Right lobe of liver (tissue), 6 donors: ENCODE data around the gene MNT. TPM values are rescaled to one million over a fixed set of nuclear protein-coding genes. Genes with fewer than 3 reads are reported as not detected.

Source experiments
- ATAC-seq, 4 donors: fragments of 200-7000 bp; cut with Tn5 transposase; one replicate each; pipeline ENCODE4 v1.9.1; 2020; ENCODE audit warnings: mild to moderate bottlenecking in 4 of 4, moderate library complexity in 4 of 4
- DNase-seq, 3 donors: peaks; one replicate each; pipeline ENCODE4 v3.0.0-alpha.2; 2020
- H3K27ac ChIP-seq, 3 donors: fragments of 200-600 bp; one replicate each; pipeline ENCODE4 v1.8.0; 2022
- H3K27me3 ChIP-seq, 2 donors: fragments of 200-600 bp; one replicate each; pipeline ENCODE4 v1.8.0; 2022
- H3K36me3 ChIP-seq, 4 donors: fragments of 200-600 bp; sonication (generic) in 1 of 4; one replicate each; pipeline versions ENCODE4 v1.5.1 to v1.8.0; 2017 to 2022; ENCODE audit warnings: control low read depth in 1 of 4
- H3K4me1 ChIP-seq, 4 donors: fragments of 200-600 bp; sonication (generic) in 1 of 4; one replicate each; pipeline versions ENCODE4 v1.5.1 to v1.8.0; 2017 to 2022; ENCODE audit warnings: control low read depth in 1 of 4
- H3K4me3 ChIP-seq, 3 donors: fragments of 200-600 bp; one replicate each; pipeline ENCODE4 v1.8.0; 2022
- H3K9me3 ChIP-seq, 4 donors: fragments of 200-600 bp; sonication (generic) in 1 of 4; one replicate each; pipeline versions ENCODE4 v1.5.1 to v1.8.0; 2017 to 2022; ENCODE audit warnings: control low read depth in 1 of 4
- POLR2A ChIP-seq: fragments of 450-650 bp; IDR thresholded peaks from one replicate; pipeline ENCODE4 v1.6.1; 2017; ENCODE audit warnings: antibody characterized with exemption, mild to moderate bottlenecking
- WGBS: methylation state at CpG from one replicate; pipeline ENCODE4 v1.1.6; 2018; ENCODE audit warnings: low coverage, low lambda C conversion rate; ENCODE audit not compliant: insufficient coverage; ENCODE audit errors: missing lambda C conversion rate; 5-methylcytosine and 5-hydroxymethylcytosine counted together
- intact Hi-C, 2 donors: fragments of 100-400 bp; cut with DNase I; formaldehyde crosslinking; loops; one replicate each; pipeline versions ENCODE4 v1.11.2 to v1.14.1; 2022
- total RNA-seq, 6 experiments: library from RNA; depleted of rRNA in 2 of 6; stranded (reverse); fragments of >200 nt in 2 of 6; fragmentation: NEBNext Ultra II Directional in 3 of 6; extraction: Animal tissue kit (Norgen Biotek cat#: 25700) in 3 of 6; gene quantifications; one replicate each; pipeline versions ENCODE4 v1.1.0 to v1.2.4, GENCODE V29; 2016 to 2023
- TF ChIP-seq, protein P1 (sequence below), 4 donors: fragments of 200-600 bp in 3 of 4; fragments of 450-650 bp in 1 of 4; IDR thresholded peaks; one replicate each; pipeline versions ENCODE4 v1.5.1 to v1.8.0; 2016 to 2022; ENCODE audit warnings: antibody characterized with exemption in 4 of 4, mild to moderate bottlenecking in 2 of 4
- donor health status: DM: no; HTN: yes; CAD: no.
- donor health status: DM: no; HTN: no; CAD: no.
- donor health status: DM: no; HTN: no; CAD: no.
- donor health status: DM: no; HTN: yes; CAD: no.
- donor health status: DM: no; HTN: yes; CAD: no.

The MNT gene
- total RNA-seq, 6 experiments from 2014 or later: 3.3 to 12.6 (median 7.0) TPM

- intact Hi-C loops: no loop called here
- H3K4me1 ChIP-seq: no peaks in the 10 kb centered on the region
- H3K9me3 ChIP-seq: no peaks in the 10 kb centered on the region
- TF ChIP-seq POLR2A: no peak
- TF ChIP-seq, protein P1, sequence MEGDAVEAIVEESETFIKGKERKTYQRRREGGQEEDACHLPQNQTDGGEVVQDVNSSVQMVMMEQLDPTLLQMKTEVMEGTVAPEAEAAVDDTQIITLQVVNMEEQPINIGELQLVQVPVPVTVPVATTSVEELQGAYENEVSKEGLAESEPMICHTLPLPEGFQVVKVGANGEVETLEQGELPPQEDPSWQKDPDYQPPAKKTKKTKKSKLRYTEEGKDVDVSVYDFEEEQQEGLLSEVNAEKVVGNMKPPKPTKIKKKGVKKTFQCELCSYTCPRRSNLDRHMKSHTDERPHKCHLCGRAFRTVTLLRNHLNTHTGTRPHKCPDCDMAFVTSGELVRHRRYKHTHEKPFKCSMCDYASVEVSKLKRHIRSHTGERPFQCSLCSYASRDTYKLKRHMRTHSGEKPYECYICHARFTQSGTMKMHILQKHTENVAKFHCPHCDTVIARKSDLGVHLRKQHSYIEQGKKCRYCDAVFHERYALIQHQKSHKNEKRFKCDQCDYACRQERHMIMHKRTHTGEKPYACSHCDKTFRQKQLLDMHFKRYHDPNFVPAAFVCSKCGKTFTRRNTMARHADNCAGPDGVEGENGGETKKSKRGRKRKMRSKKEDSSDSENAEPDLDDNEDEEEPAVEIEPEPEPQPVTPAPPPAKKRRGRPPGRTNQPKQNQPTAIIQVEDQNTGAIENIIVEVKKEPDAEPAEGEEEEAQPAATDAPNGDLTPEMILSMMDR (IDR thresholded peaks at IDR 0.05): no peak
- H3K27ac ChIP-seq: no peak overlapping the region
- 100% methylated on average over 7 of the region's 16 CpGs for WGBS
- H3K4me3 ChIP-seq: no peak overlapping the region
- peaks cover 0 to 2% (median 0%) of the 10 kb centered on the region in 4 donors for H3K36me3 ChIP-seq
- ATAC-seq (no peak), DNase-seq (no peak)
- H3K27me3 ChIP-seq: no peaks in the 10 kb centered on the region
Measured at GRCh38 chr17:2372681-2373080, 28.2 kb downstream of the MNT start.

DNA sequence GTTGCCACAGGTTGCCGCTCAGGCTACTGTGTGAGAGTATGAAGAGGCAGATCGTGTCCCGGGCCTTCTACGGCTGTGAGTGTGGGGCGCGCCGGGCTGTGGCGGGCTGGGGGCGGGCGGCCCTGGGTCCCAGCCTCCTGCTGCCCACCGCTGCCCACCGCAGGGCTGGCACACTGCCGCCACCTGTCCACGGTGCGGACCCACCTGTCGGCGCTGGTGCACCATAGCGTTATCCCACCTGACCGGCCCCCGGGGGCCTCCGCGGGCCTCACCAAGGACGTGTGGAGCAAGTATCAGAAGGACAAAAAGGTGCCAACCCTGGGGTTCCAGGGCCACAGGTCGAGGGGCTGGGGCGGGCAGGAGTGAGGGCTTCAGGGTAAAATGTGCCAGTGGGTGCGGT lies 28.7 kb downstream of the MNT start:
- intact Hi-C loops: no loop called here
- Histone ChIP-seq H3K27me3 (no peaks in the 10 kb centered on the region), H3K4me3 (no peak overlapping the region), H3K36me3 (peaks cover 0 to 2% (median 0%) of the 10 kb centered on the region in 4 donors), H3K9me3 (no peaks in the 10 kb centered on the region), H3K27ac (no peak overlapping the region), H3K4me1 (no peaks in the 10 kb centered on the region)
- 96% methylated on average over 13 of the region's 26 CpGs for WGBS
- no peak for DNase-seq
- TF ChIP-seq, protein P1 (IDR thresholded peaks at IDR 0.05): no peak
- no peak for TF ChIP-seq POLR2A
- ATAC-seq: no peak

GRCh38 chr17:2371183-2372130 lies 29.4 kb downstream of the MNT start:
- ATAC-seq (no peak), DNase-seq (no peak)
- Histone ChIP-seq H3K9me3 (no peaks in the 10 kb centered on the region), H3K27me3 (no peaks in the 10 kb centered on the region), H3K4me1 (no peaks in the 10 kb centered on the region), H3K36me3 (no peaks in the 10 kb centered on the region), H3K27ac (no peak overlapping the region), H3K4me3 (no peak overlapping the region)
- no peak for TF ChIP-seq POLR2A
- TF ChIP-seq, protein P1 (IDR thresholded peaks at IDR 0.05): no peak
- intact Hi-C loops: no loop called here
- 90% methylated on average over 4 of the region's 30 CpGs for WGBS

DNA sequence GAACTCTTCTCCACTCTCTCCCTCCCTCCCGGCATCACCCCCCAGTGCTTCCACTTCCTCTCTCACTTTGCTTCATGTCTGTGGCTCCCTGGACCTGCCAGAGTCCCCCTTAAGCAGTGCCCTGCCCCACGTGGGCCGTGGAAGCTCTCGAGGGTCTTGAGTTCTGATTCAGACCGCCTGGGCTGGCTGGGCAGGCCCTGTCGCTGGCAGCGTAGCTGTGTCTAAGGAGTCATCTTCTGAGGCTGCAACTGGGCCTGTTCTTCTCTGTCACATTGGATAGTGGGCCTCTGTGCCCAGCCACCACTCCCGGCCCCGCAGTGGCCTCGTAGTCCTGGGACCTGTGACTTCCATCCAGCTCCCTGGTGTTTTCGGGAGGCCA lies 30.7 kb downstream of the MNT start:
- Histone ChIP-seq H3K9me3 (no peaks in the 10 kb centered on the region), H3K4me1 (no peaks in the 10 kb centered on the region), H3K36me3 (no peaks in the 10 kb centered on the region), H3K27ac (no peak overlapping the region), H3K27me3 (no peaks in the 10 kb centered on the region), H3K4me3 (no peak overlapping the region)
- 75% methylated on average over 7 of the region's 11 CpGs for WGBS
- intact Hi-C loops: no loop called here
- ATAC-seq (no peak), DNase-seq (no peak)
- TF ChIP-seq POLR2A: no peak
- TF ChIP-seq, protein P1 (IDR thresholded peaks at IDR 0.05): no peak
